ENCODE measurements around the gene DHDDS. TPM values are rescaled to one million over a fixed set of nuclear protein-coding genes. Genes with fewer than 3 reads are reported as not detected.

The DHDDS gene
- total RNA-seq, 6 donors from 2014 or later, result 25.6 to 53.0 (median 39.4) TPM

DNA sequence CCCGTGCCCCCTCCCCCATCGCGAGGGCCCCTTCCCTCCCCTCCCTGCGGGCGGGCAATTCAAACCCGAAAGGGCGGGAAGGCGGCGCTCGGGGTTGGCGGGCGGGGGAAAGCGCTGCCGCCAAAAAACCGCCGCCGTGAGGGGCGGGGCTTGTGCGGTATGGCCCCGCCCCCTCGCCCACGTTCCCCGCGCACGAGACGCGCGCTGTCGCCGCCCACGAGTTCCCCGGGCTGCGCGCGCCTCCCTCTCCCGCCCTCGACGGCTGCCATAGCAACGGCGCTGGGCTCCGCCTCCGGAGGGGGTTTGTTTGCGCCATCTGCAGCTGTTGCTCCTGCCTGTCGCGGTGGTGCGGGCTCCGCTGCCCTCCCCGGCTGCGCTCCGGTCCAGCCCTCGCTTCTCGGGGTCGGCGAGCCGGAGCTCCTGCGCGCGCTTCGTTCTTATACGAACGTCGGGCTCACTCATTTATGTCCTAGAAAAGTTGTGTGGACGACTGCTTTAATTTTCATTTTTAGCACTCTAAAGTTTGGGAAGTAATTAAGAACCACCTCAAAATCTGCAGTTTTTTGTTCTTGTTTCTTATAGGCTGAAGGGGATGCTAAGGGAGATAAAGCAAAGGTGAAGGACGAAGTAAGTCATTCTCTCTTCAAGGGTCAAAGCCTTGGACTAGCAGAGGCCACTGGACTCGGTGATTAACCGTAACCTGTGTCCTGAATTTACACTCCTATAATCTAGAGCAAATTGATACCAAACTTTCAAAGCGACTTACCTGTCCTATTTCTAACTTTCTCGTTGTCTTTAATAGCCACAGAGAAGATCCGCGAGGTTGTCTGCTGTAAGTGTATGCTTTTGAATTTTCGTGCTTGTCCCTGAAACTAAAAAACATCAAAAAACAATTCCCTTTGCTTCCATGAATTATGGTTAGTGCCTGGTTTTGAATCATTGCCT is 41.1 kb downstream of the DHDDS start:
- DNase-seq, result peak; percentile 97 to 99
- peak overlapping the region; percentile 96 to 100 (median 99) for H3K27ac ChIP-seq
- no peaks in the 10 kb centered on the region for H3K27me3 ChIP-seq
- H3K36me3 ChIP-seq, result peaks cover 11 to 51% (median 34%) of the 10 kb centered on the region in 4 donors
- ATAC-seq (ENCODE audit: low FRiP score in 2 of 2), result peak; percentile 94 to 95
- TF ChIP-seq EP300 (IDR thresholded peaks at IDR 0.05), result peak in 1 of 4 donors; percentile 52
- TF ChIP-seq POLR2A (IDR thresholded peaks at IDR 0.05), result peak in 1 of 4 donors; percentile 68
- peak; percentile 76 to 87 for TF ChIP-seq POLR2AphosphoS5 (IDR thresholded peaks at IDR 0.05)
- TF ChIP-seq, protein P1, sequence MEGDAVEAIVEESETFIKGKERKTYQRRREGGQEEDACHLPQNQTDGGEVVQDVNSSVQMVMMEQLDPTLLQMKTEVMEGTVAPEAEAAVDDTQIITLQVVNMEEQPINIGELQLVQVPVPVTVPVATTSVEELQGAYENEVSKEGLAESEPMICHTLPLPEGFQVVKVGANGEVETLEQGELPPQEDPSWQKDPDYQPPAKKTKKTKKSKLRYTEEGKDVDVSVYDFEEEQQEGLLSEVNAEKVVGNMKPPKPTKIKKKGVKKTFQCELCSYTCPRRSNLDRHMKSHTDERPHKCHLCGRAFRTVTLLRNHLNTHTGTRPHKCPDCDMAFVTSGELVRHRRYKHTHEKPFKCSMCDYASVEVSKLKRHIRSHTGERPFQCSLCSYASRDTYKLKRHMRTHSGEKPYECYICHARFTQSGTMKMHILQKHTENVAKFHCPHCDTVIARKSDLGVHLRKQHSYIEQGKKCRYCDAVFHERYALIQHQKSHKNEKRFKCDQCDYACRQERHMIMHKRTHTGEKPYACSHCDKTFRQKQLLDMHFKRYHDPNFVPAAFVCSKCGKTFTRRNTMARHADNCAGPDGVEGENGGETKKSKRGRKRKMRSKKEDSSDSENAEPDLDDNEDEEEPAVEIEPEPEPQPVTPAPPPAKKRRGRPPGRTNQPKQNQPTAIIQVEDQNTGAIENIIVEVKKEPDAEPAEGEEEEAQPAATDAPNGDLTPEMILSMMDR (IDR thresholded peaks at IDR 0.05), result peak in 1 of 6 experiments; percentile 13
- peak overlapping the region; percentile 61 to 99 (median 95) for H3K4me3 ChIP-seq
- WGBS, 2 donors, result 8 to 20% methylated on average over 13 to 35 of the region's 71 CpGs
- H3K9me3 ChIP-seq, result no peaks in the 10 kb centered on the region
- H3K4me1 ChIP-seq, result peaks cover 19 to 43% (median 30%) of the 10 kb centered on the region in 4 donors

DNA sequence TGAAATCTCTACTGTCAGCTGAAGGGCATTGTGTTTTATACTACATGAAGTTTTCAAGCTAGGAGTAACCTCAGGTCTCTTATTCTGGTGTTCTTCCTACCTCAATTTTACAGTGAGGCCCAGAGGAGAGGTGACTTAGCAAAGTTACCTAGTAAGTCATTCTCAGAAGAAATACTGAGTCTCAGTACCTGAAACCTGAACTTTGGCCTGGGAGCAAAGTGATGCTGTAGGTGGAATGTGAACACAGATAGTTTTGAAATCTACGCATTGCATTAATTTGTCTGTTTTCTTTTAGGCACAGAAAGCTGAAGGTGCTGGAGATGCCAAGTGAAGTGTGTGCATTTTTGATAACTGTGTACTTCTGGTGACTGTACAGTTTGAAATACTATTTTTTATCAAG is 42.7 kb downstream of the DHDDS start:
- ATAC-seq (ENCODE audit: low FRiP score in 2 of 2) (no peak), DNase-seq (no peak)
- Histone ChIP-seq H3K9me3 (no peaks in the 10 kb centered on the region), H3K4me1 (peaks cover 19 to 36% (median 30%) of the 10 kb centered on the region in 4 donors), H3K27ac (peak overlapping the region in 1 of 4 donors; percentile 100), H3K36me3 (peaks cover 11 to 53% (median 38%) of the 10 kb centered on the region in 4 donors), H3K27me3 (no peaks in the 10 kb centered on the region), H3K4me3 (no peak overlapping the region)
- TF ChIP-seq EP300 (IDR thresholded peaks at IDR 0.05) (no peak), POLR2AphosphoS5 (IDR thresholded peaks at IDR 0.05) (no peak), POLR2A (IDR thresholded peaks at IDR 0.05) (no peak)
- TF ChIP-seq, protein P1 (IDR thresholded peaks at IDR 0.05), result no peak
- 84 to 100% methylated on average over 1 of the region's 1 CpG for WGBS, 2 donors

- no peak for TF ChIP-seq EP300 (IDR thresholded peaks at IDR 0.05)
- no peak for TF ChIP-seq POLR2AphosphoS5 (IDR thresholded peaks at IDR 0.05)
- TF ChIP-seq, protein P1 (IDR thresholded peaks at IDR 0.05), result no peak
- no peak for TF ChIP-seq POLR2A (IDR thresholded peaks at IDR 0.05)
- Histone ChIP-seq H3K4me3 (no peak overlapping the region), H3K27ac (no peak overlapping the region), H3K4me1 (peaks cover 17 to 29% (median 23%) of the 10 kb centered on the region in 4 donors), H3K36me3 (peaks cover 11 to 55% (median 39%) of the 10 kb centered on the region in 4 donors), H3K9me3 (no peaks in the 10 kb centered on the region), H3K27me3 (no peaks in the 10 kb centered on the region)
- WGBS, 2 donors, result 88 to 90% methylated on average over 3 of the region's 3 CpGs
- ATAC-seq (ENCODE audit: low FRiP score in 2 of 2) (no peak), DNase-seq (no peak)
Observed at GRCh38 chr1:26475989-26476388, 43.9 kb downstream of the DHDDS start.

DNA sequence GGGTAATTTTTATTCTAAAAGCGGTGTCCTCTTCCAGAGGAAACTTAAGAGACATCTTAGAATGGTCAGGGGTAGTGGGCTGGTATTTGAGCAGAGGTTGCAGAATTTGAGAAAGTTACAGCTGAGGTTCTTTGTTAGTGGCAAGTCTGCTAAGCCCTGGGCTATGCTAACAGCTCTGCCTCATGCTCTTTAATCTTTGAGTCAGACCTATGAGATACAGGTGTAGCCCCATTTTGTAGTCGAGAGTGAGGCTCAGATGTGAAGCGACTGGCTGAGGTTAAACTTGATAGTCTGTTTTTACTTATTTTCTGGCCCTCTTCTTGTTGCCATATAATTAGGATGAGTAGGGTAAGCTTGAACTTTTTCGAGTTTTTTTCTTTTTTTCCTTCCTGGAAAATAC is 44.8 kb downstream of the DHDDS start:
- TF ChIP-seq POLR2A (IDR thresholded peaks at IDR 0.05) (no peak), EP300 (IDR thresholded peaks at IDR 0.05) (no peak), POLR2AphosphoS5 (IDR thresholded peaks at IDR 0.05) (no peak)
- TF ChIP-seq, protein P1 (IDR thresholded peaks at IDR 0.05), result no peak
- H3K36me3 ChIP-seq, result peaks cover 11 to 55% (median 39%) of the 10 kb centered on the region in 4 donors
- H3K4me1 ChIP-seq, result peaks cover 10 to 24% (median 14%) of the 10 kb centered on the region in 4 donors
- no peaks in the 10 kb centered on the region for H3K27me3 ChIP-seq
- no peak overlapping the region for H3K27ac ChIP-seq
- DNase-seq (no peak), ATAC-seq (ENCODE audit: low FRiP score in 2 of 2) (no peak)
- no peak overlapping the region for H3K4me3 ChIP-seq
- 90 to 91% methylated on average over 4 of the region's 4 CpGs for WGBS, 2 donors
- no peaks in the 10 kb centered on the region for H3K9me3 ChIP-seq
